PC-3 (cell line): ENCODE results near the gene MPPED1. TPM values are rescaled to one million over a fixed set of nuclear protein-coding genes. Genes with fewer than 3 reads are reported as not detected.

Experiments used
- ATAC-seq: fragments of 200-7000 bp; cut with Tn5 transposase; 2 replicates; pipeline ENCODE4 v1.9.1; 2020; ENCODE audit warnings: mild to moderate bottlenecking, moderate library complexity
- BruUV-seq: library from RNA; stranded (reverse); fragments of 400-500 nt; replicated peaks from 2 replicates; lab custom pipeline; 2021; lab: Mats Ljungman, UMichigan
- CTCF ChIA-PET: fragments of 300-600 bp; sonication (Branson Sonifier 250); formaldehyde crosslinking; loops from one replicate; lab custom pipeline; 2022; ENCODE audit warnings: antibody characterized with exemption; lab: Charles Lee
- POLR2A ChIA-PET: fragments of 300-600 bp; sonication (Branson Sonifier 250); formaldehyde crosslinking; loops from one replicate; lab custom pipeline; 2022; ENCODE audit warnings: antibody characterized with exemption; ENCODE audit not compliant: unreplicated experiment; lab: Charles Lee
- DNase-seq: peaks from one replicate; pipeline ENCODE4 v3.0.0-alpha.2; 2015
- H2AFZ ChIP-seq: fragments of 300-600 bp; sonication (generic); 2 replicates; pipeline ENCODE4 v1.6.0; 2016; ENCODE audit warnings: antibody characterized with exemption, low read length
- H3F3A ChIP-seq: fragments of 300-600 bp; sonication (generic); one replicate; pipeline ENCODE4 v1.6.0; 2017; ENCODE audit warnings: antibody characterized with exemption, low read length, control low read depth, mild to moderate bottlenecking; ENCODE audit not compliant: unreplicated experiment
- H3K27ac ChIP-seq: fragments of 300-600 bp; sonication (generic); 2 replicates; pipeline ENCODE4 v1.5.1; 2016; ENCODE audit warnings: mild to moderate bottlenecking, low read length
- H3K27me3 ChIP-seq: fragments of 300-600 bp; sonication (generic); 2 replicates; pipeline ENCODE4 v1.6.1; 2016; ENCODE audit warnings: low read length, mixed read lengths
- H3K36me3 ChIP-seq: fragments of 300-600 bp; sonication (generic); 2 replicates; pipeline ENCODE4 v1.6.1; 2016; ENCODE audit warnings: low read depth, mixed run types, low read length, mixed read lengths
- H3K4me1 ChIP-seq: fragments of 300-600 bp; sonication (generic); 2 replicates; pipeline ENCODE4 v1.5.1; 2016; ENCODE audit warnings: low read length; ENCODE audit not compliant: insufficient read depth
- H3K4me2 ChIP-seq: fragments of 300-600 bp; sonication (generic); 2 replicates; pipeline ENCODE4 v1.6.0; 2016; ENCODE audit warnings: low read length
- H3K4me3 ChIP-seq: fragments of 300-600 bp; sonication (generic); 2 replicates; pipeline ENCODE4 v1.5.1; 2016; ENCODE audit warnings: mild to moderate bottlenecking, low read length, mixed read lengths
- H3K79me2 ChIP-seq: fragments of 300-600 bp; sonication (generic); 2 replicates; pipeline ENCODE4 v1.6.1; 2017; ENCODE audit warnings: low read length, mixed read lengths
- H3K9ac ChIP-seq: fragments of 300-600 bp; sonication (generic); 2 replicates; pipeline ENCODE4 v1.6.0; 2016; ENCODE audit warnings: mild to moderate bottlenecking, low read length
- H3K9me2 ChIP-seq: fragments of 300-600 bp; sonication (generic); replicated peaks from 2 replicates; pipeline ENCODE4 v1.6.1; 2016; ENCODE audit warnings: mixed run types, low read length, mixed read lengths
- H3K9me3 ChIP-seq: fragments of 300-600 bp; sonication (generic); 2 replicates; pipeline ENCODE4 v1.6.1; 2016; ENCODE audit warnings: low read length, mixed read lengths
- H4K20me1 ChIP-seq: fragments of 300-600 bp; sonication (generic); 2 replicates; pipeline ENCODE4 v1.6.1; 2016; ENCODE audit warnings: low read length, mixed read lengths
- EZH2 ChIP-seq: fragments of 300-600 bp; sonication (generic); IDR thresholded peaks from one replicate; pipeline ENCODE4 v1.6.1; 2017; ENCODE audit warnings: antibody characterized with exemption, mild to moderate bottlenecking, low read length; ENCODE audit not compliant: unreplicated experiment
- EZH2phosphoT487 ChIP-seq: fragments of 300-600 bp; sonication (generic); IDR thresholded peaks from 2 replicates; pipeline ENCODE4 v1.6.1; 2018; ENCODE audit warnings: mild to moderate bottlenecking, antibody characterized with exemption, low read length, borderline replicate concordance
- intact Hi-C: fragments of 100-400 bp; cut with micrococcal nuclease; formaldehyde crosslinking; loops from 2 replicates; pipeline ENCODE4 v1.9.0; 2023
- total RNA-seq: library from RNA; depleted of rRNA; stranded (reverse); fragments of >200 nt; gene quantifications from 2 replicates; pipeline ENCODE4 v1.2.3, GENCODE V29; 2014
- TF ChIP-seq, protein P1 (sequence below): fragments of 300-600 bp; sonication (generic); conservative IDR thresholded peaks from 2 replicates; pipeline ENCODE4 v1.5.1; 2017; ENCODE audit warnings: antibody characterized with exemption, low read depth, mild to moderate bottlenecking, low read length

MPPED1 gene
- total RNA-seq, 1 experiment from 2014 or later: not detected

- H3K9me2 ChIP-seq: no peaks in the 10 kb centered on the region
- no peaks in the 10 kb centered on the region for H3F3A ChIP-seq
- TF ChIP-seq EZH2 (no peak), EZH2phosphoT487 (no peak)
- TF ChIP-seq, protein P1, sequence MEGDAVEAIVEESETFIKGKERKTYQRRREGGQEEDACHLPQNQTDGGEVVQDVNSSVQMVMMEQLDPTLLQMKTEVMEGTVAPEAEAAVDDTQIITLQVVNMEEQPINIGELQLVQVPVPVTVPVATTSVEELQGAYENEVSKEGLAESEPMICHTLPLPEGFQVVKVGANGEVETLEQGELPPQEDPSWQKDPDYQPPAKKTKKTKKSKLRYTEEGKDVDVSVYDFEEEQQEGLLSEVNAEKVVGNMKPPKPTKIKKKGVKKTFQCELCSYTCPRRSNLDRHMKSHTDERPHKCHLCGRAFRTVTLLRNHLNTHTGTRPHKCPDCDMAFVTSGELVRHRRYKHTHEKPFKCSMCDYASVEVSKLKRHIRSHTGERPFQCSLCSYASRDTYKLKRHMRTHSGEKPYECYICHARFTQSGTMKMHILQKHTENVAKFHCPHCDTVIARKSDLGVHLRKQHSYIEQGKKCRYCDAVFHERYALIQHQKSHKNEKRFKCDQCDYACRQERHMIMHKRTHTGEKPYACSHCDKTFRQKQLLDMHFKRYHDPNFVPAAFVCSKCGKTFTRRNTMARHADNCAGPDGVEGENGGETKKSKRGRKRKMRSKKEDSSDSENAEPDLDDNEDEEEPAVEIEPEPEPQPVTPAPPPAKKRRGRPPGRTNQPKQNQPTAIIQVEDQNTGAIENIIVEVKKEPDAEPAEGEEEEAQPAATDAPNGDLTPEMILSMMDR: no peak
- ATAC-seq (no peak), DNase-seq (no peak)
- H3K4me1 ChIP-seq: no peaks in the 10 kb centered on the region
- no peak overlapping the region for H3K4me2 ChIP-seq
- H4K20me1 ChIP-seq: no peaks in the 10 kb centered on the region
- H3K9ac ChIP-seq: no peak overlapping the region
- peaks cover 8% of the 10 kb centered on the region; the same call in 1 of the 2 replicates for H3K27me3 ChIP-seq
- no peaks in the 10 kb centered on the region for H3K36me3 ChIP-seq
- POLR2A ChIA-PET: no interaction called here
- H3K4me3 ChIP-seq: no peak overlapping the region
- H3K9me3 ChIP-seq: no peaks in the 10 kb centered on the region
- no peak overlapping the region for H3K27ac ChIP-seq
- H2AFZ ChIP-seq: no peak overlapping the region
- no peaks in the 10 kb centered on the region for H3K79me2 ChIP-seq
- CTCF ChIA-PET: no interaction called here
- no TSS peak for BruUV-seq
- intact Hi-C loops: no loop called here
These were observed 26.2 kb downstream of the MPPED1 start for GRCh38 chr22:43437871-43438475.

GRCh38 chr22:43438666-43439347 is 27.0 kb downstream of the MPPED1 start:
- Histone ChIP-seq H3K4me2 (no peak overlapping the region), H4K20me1 (no peaks in the 10 kb centered on the region), H3F3A (no peaks in the 10 kb centered on the region), H3K4me1 (no peaks in the 10 kb centered on the region), H3K9ac (no peak overlapping the region), H3K9me3 (no peaks in the 10 kb centered on the region), H3K79me2 (no peaks in the 10 kb centered on the region), H3K36me3 (no peaks in the 10 kb centered on the region), H3K4me3 (no peak overlapping the region), H3K9me2 (no peaks in the 10 kb centered on the region), H3K27me3 (peaks cover 8% of the 10 kb centered on the region; the same call in 1 of the 2 replicates), H3K27ac (no peak overlapping the region), H2AFZ (no peak overlapping the region)
- ChIA-PET CTCF (no interaction called here), POLR2A (no interaction called here)
- DNase-seq: no peak
- TF ChIP-seq, protein P1: no peak
- TF ChIP-seq EZH2phosphoT487 (no peak), EZH2 (no peak)
- ATAC-seq: no peak
- BruUV-seq: no TSS peak
- intact Hi-C loops: no loop called here
